ENCODE measurements around the gene DNAJB11. TPM values are rescaled to one million over a fixed set of nuclear protein-coding genes. Genes with fewer than 3 reads are reported as not detected.

The DNAJB11 gene
- total RNA-seq, 1 donor from 2014 or later, result 93.5 TPM

DNA sequence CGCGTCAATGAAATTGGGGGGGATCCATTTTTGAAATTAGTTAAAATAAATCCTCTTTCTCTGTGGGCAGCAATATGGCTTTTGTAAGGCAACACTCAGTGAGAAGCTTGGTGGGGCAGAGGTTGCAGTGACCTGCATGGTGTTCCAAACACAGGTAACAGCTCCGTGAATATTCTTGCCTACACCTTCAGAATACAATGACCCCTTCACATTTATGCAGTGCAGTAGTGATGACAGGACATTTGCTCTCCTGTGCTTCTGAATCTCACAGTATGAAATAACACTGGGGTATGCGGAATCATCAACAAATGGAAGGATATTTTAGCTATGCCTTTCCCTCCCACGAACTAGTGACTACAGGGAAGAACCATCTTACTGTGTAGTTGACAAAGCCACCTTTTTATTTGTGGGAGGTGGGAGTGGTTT is 49.3 kb downstream of the DNAJB11 start:
- H3K27me3 ChIP-seq (ENCODE audit: control insufficient read depth, insufficient read depth, low read length), result no peaks in the 10 kb centered on the region
- H3K36me3 ChIP-seq (ENCODE audit: control insufficient read depth, insufficient read depth, low read length), result no peaks in the 10 kb centered on the region
- no peak overlapping the region for H3K4me3 ChIP-seq (ENCODE audit: low read depth, low read length)
- no peak for DNase-seq (ENCODE audit: low read depth)
- TF ChIP-seq, protein P1, sequence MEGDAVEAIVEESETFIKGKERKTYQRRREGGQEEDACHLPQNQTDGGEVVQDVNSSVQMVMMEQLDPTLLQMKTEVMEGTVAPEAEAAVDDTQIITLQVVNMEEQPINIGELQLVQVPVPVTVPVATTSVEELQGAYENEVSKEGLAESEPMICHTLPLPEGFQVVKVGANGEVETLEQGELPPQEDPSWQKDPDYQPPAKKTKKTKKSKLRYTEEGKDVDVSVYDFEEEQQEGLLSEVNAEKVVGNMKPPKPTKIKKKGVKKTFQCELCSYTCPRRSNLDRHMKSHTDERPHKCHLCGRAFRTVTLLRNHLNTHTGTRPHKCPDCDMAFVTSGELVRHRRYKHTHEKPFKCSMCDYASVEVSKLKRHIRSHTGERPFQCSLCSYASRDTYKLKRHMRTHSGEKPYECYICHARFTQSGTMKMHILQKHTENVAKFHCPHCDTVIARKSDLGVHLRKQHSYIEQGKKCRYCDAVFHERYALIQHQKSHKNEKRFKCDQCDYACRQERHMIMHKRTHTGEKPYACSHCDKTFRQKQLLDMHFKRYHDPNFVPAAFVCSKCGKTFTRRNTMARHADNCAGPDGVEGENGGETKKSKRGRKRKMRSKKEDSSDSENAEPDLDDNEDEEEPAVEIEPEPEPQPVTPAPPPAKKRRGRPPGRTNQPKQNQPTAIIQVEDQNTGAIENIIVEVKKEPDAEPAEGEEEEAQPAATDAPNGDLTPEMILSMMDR (IDR thresholded peaks at IDR 0.05; ENCODE audit: insufficient read depth, low read length, poor library complexity, severe bottlenecking), result no peak

GRCh38 chr3:186620213-186621092 is 49.9 kb downstream of the DNAJB11 start:
- TF ChIP-seq, protein P1 (IDR thresholded peaks at IDR 0.05; ENCODE audit: insufficient read depth, low read length, poor library complexity, severe bottlenecking), result no peak
- no peak for DNase-seq (ENCODE audit: low read depth)
- Histone ChIP-seq H3K36me3 (ENCODE audit: control insufficient read depth, insufficient read depth, low read length) (no peaks in the 10 kb centered on the region), H3K4me3 (ENCODE audit: low read depth, low read length) (no peak overlapping the region), H3K27me3 (ENCODE audit: control insufficient read depth, insufficient read depth, low read length) (no peaks in the 10 kb centered on the region)

GRCh38 chr3:186621894-186622650 is 51.6 kb downstream of the DNAJB11 start:
- TF ChIP-seq, protein P1 (IDR thresholded peaks at IDR 0.05; ENCODE audit: insufficient read depth, low read length, poor library complexity, severe bottlenecking), result no peak
- Histone ChIP-seq H3K27me3 (ENCODE audit: control insufficient read depth, insufficient read depth, low read length) (no peaks in the 10 kb centered on the region), H3K4me3 (ENCODE audit: low read depth, low read length) (no peak overlapping the region), H3K36me3 (ENCODE audit: control insufficient read depth, insufficient read depth, low read length) (no peaks in the 10 kb centered on the region)
- DNase-seq (ENCODE audit: low read depth), result no peak

DNA sequence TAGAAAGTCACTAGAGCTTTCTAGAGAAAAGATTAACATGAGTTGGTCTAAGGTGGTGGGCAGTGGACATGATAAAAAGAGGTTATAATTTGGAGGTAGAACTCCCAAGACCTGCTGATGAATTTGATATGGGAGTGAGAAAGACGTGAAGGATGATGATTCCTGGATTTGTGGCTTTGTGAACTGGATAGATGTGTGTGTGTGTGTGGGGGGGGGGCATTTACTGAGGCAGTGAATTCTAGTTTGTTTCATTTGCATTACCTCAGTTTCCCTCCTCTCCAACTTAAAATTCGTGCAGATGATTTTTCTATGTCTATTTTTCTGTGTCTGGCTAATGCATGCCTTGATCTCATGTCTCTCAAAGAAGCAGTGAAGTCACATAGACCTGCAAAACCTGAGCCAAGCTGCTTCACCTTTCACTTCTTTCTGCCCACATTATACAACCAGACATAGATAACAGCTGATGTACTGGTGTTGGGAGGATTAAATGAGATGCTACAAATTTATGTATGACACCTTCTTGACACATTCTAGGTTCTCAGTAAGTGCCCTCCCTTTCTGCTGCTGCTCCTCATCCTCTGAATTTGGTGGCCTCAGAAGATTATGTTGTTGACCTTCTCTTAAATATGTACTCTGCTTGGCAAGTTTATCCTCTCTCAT is 52.3 kb downstream of the DNAJB11 start:
- TF ChIP-seq, protein P1 (IDR thresholded peaks at IDR 0.05; ENCODE audit: insufficient read depth, low read length, poor library complexity, severe bottlenecking), result no peak
- H3K36me3 ChIP-seq (ENCODE audit: control insufficient read depth, insufficient read depth, low read length), result no peaks in the 10 kb centered on the region
- no peak overlapping the region for H3K4me3 ChIP-seq (ENCODE audit: low read depth, low read length)
- H3K27me3 ChIP-seq (ENCODE audit: control insufficient read depth, insufficient read depth, low read length), result no peaks in the 10 kb centered on the region
- no peak for DNase-seq (ENCODE audit: low read depth)

GRCh38 chr3:186624598-186624997 is 54.1 kb downstream of the DNAJB11 start:
- DNase-seq (ENCODE audit: low read depth), result no peak
- Histone ChIP-seq H3K27me3 (ENCODE audit: control insufficient read depth, insufficient read depth, low read length) (no peaks in the 10 kb centered on the region), H3K4me3 (ENCODE audit: low read depth, low read length) (no peak overlapping the region), H3K36me3 (ENCODE audit: control insufficient read depth, insufficient read depth, low read length) (no peaks in the 10 kb centered on the region)
- TF ChIP-seq, protein P1 (IDR thresholded peaks at IDR 0.05; ENCODE audit: insufficient read depth, low read length, poor library complexity, severe bottlenecking), result no peak

Data from kidney epithelial cell (primary cell).